ENCODE measurements around the gene ALAS1.

The ALAS1 gene

GRCh38 chr3:52256159-52256558 lies 58.2 kb downstream of the ALAS1 start:
- no peak for DNase-seq

- no peak for DNase-seq
Observed at GRCh38 chr3:52256622-52257021, 58.7 kb downstream of the ALAS1 start.

GRCh38 chr3:52257911-52258310 lies 60.0 kb downstream of the ALAS1 start:
- DNase-seq = no peak

- no peak for DNase-seq
Observed at GRCh38 chr3:52259035-52259434, 61.1 kb downstream of the ALAS1 start.

DNA sequence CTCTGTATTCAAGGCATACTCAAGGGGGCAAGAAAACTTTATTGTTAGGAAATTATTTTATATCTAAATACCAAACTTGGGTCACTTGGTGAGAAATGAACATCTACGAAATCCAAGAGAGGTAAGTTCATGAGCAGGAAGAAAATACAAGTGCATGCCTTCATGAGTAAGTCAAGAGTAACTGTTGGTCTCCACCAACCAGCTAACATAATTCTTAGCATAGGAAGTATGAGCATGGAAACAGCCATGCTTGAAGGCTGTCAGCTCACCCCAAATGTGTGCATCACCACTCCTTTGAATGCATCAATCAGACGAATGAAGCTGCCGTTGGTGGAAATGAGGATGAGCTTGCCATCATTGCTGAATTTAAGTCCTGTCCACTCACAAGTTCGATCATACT lies 61.5 kb downstream of the ALAS1 start:
- no peak for DNase-seq

DNA sequence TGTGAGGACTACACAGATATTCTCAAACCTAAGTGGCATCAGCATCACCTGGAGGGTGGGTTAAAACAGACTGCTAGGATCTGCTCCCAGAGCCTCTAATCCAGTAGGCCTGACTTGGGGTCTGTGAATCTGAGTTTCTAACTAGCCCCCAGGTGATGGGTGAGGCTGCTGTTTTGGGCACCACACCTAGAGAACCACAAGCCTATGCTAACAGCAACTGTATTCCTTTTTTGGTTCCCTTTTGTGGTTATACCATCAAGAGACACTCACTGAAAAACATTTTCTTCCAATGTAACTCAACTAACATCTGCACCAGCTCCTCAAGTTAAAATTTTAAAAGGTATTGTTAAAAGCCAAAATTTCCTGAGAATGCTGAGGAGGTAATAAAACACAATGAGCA lies 64.5 kb downstream of the ALAS1 start:
- no peak for DNase-seq
